Measurements from ENCODE around the gene CTLA4.

CTLA4 gene

DNA sequence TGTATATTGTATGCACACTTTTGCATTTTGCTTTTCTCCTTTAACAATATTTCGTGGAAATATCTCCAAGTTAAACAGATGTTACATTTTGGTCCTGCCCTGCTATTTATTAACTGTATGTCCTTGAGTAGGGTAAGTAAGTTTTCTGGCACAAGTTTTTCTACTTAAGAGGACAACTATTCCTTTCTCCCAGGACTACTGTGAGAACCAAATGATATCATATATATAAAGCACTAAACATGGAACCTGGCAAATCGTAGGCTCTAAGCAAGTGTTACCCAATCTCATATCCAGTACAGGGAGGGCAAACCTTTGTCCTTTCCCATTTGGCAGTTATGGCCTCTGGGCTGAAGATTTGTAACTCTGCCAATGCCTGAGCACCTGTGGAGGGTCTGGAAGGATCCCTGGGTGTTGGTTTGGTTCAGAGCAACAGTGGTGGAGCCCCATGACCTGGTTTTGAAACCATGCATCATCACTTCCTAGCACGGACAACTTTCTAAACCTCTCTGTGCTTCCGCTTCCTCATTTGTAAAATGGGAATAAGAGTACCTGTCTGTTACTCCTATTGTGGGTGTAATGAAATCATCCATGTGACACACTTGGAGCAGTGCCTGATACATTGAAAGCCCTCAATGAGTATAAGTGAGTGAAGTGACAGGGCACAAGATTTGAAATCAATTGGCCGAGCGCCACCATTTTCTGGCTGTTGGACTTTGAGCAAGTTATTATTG lies 40.7 kb downstream of the CTLA4 start:
- DNase-seq = no peak
- no peaks in the 10 kb centered on the region for H3K27me3 ChIP-seq (ENCODE audit: insufficient read depth, low read length)
- no peak overlapping the region for H3K27ac ChIP-seq (ENCODE audit: low read depth, low read length)
- H2AK5ac ChIP-seq (ENCODE audit: low read length) = no peak overlapping the region
- H3K9ac ChIP-seq (ENCODE audit: low read length) = no peak overlapping the region
- no peaks in the 10 kb centered on the region for H3K36me3 ChIP-seq (ENCODE audit: control insufficient read depth in 1 of 2, insufficient read depth in 2 of 2, low read length in 2 of 2)
- no peaks in the 10 kb centered on the region for H3K79me2 ChIP-seq (ENCODE audit: control insufficient read depth, insufficient read depth, low read length, poor library complexity)
- no peak overlapping the region for H2BK5ac ChIP-seq (ENCODE audit: low read depth, low read length, poor library complexity)
- no peak overlapping the region for H3K18ac ChIP-seq (ENCODE audit: low read length)
- H2AFZ ChIP-seq (ENCODE audit: insufficient read depth, low read length, poor library complexity) = no peak overlapping the region
- no peak overlapping the region for H3K23ac ChIP-seq (ENCODE audit: low read length)
- no peak overlapping the region for H4K8ac ChIP-seq (ENCODE audit: low read depth, low read length)
- no peak overlapping the region for H4K91ac ChIP-seq (ENCODE audit: low read depth, low read length)
- H4K12ac ChIP-seq (ENCODE audit: low read depth, low read length) = no peak overlapping the region
- H3K14ac ChIP-seq (ENCODE audit: low read length) = no peak overlapping the region
- no peaks in the 10 kb centered on the region for H3K4me1 ChIP-seq (ENCODE audit: control insufficient read depth in 1 of 2, insufficient read depth in 2 of 2, low read length in 2 of 2)
- H2BK120ac ChIP-seq (ENCODE audit: insufficient read depth, low read length, poor library complexity) = no peak overlapping the region
- whole genome bisulfite sequencing (ENCODE audit: extremely low coverage, insufficient coverage, insufficient read length) = no CpG with 5 or more reads among the region's 6 CpGs
- H3K4me3 ChIP-seq (ENCODE audit: low read depth, low read length) = no peak overlapping the region
- H3K4ac ChIP-seq (ENCODE audit: low read depth, low read length) = no peak overlapping the region
- no peak overlapping the region for H3K4me2 ChIP-seq (ENCODE audit: low read length)
- no peaks in the 10 kb centered on the region for H3K9me3 ChIP-seq (ENCODE audit: insufficient read depth, low read depth, low read length)
- H2BK12ac ChIP-seq (ENCODE audit: low read length) = no peak overlapping the region
- H3K79me1 ChIP-seq (ENCODE audit: low read length) = no peaks in the 10 kb centered on the region

GRCh38 chr2:203908797-203909185 lies 41.2 kb downstream of the CTLA4 start:
- Histone ChIP-seq H3K4me1 (ENCODE audit: control insufficient read depth in 1 of 2, insufficient read depth in 2 of 2, low read length in 2 of 2) (no peaks in the 10 kb centered on the region), H3K23ac (ENCODE audit: low read length) (no peak overlapping the region), H3K79me2 (ENCODE audit: control insufficient read depth, insufficient read depth, low read length, poor library complexity) (no peaks in the 10 kb centered on the region), H3K4me3 (ENCODE audit: low read depth, low read length) (no peak overlapping the region), H3K14ac (ENCODE audit: low read length) (no peak overlapping the region), H3K4ac (ENCODE audit: low read depth, low read length) (no peak overlapping the region), H2BK5ac (ENCODE audit: low read depth, low read length, poor library complexity) (no peak overlapping the region), H3K27ac (ENCODE audit: low read depth, low read length) (no peak overlapping the region), H3K18ac (ENCODE audit: low read length) (no peak overlapping the region), H3K79me1 (ENCODE audit: low read length) (no peaks in the 10 kb centered on the region), H3K27me3 (ENCODE audit: insufficient read depth, low read length) (no peaks in the 10 kb centered on the region), H4K12ac (ENCODE audit: low read depth, low read length) (no peak overlapping the region), H2AK5ac (ENCODE audit: low read length) (no peak overlapping the region), H2AFZ (ENCODE audit: insufficient read depth, low read length, poor library complexity) (no peak overlapping the region), H3K4me2 (ENCODE audit: low read length) (no peak overlapping the region), H3K36me3 (ENCODE audit: control insufficient read depth in 1 of 2, insufficient read depth in 2 of 2, low read length in 2 of 2) (no peaks in the 10 kb centered on the region), H4K8ac (ENCODE audit: low read depth, low read length) (no peak overlapping the region), H4K91ac (ENCODE audit: low read depth, low read length) (no peak overlapping the region), H2BK12ac (ENCODE audit: low read length) (no peak overlapping the region), H3K9me3 (ENCODE audit: insufficient read depth, low read depth, low read length) (no peaks in the 10 kb centered on the region), H3K9ac (ENCODE audit: low read length) (no peak overlapping the region), H2BK120ac (ENCODE audit: insufficient read depth, low read length, poor library complexity) (no peak overlapping the region)
- DNase-seq = no peak
- no CpG with 5 or more reads among the region's 3 CpGs for WGBS (ENCODE audit: extremely low coverage, insufficient coverage, insufficient read length)

GRCh38 chr2:203909261-203909967 lies 41.8 kb downstream of the CTLA4 start:
- H3K23ac ChIP-seq (ENCODE audit: low read length) = no peak overlapping the region
- no peak overlapping the region for H2BK12ac ChIP-seq (ENCODE audit: low read length)
- H2AFZ ChIP-seq (ENCODE audit: insufficient read depth, low read length, poor library complexity) = no peak overlapping the region
- no peak overlapping the region for H2BK120ac ChIP-seq (ENCODE audit: insufficient read depth, low read length, poor library complexity)
- no peak overlapping the region for H3K27ac ChIP-seq (ENCODE audit: low read depth, low read length)
- no peaks in the 10 kb centered on the region for H3K36me3 ChIP-seq (ENCODE audit: control insufficient read depth in 1 of 2, insufficient read depth in 2 of 2, low read length in 2 of 2)
- no peak overlapping the region for H3K9ac ChIP-seq (ENCODE audit: low read length)
- H3K4me1 ChIP-seq (ENCODE audit: control insufficient read depth in 1 of 2, insufficient read depth in 2 of 2, low read length in 2 of 2) = no peaks in the 10 kb centered on the region
- no peak overlapping the region for H3K14ac ChIP-seq (ENCODE audit: low read length)
- no peak overlapping the region for H3K4me3 ChIP-seq (ENCODE audit: low read depth, low read length)
- H3K4ac ChIP-seq (ENCODE audit: low read depth, low read length) = no peak overlapping the region
- H2AK5ac ChIP-seq (ENCODE audit: low read length) = no peak overlapping the region
- no peaks in the 10 kb centered on the region for H3K79me2 ChIP-seq (ENCODE audit: control insufficient read depth, insufficient read depth, low read length, poor library complexity)
- no peak overlapping the region for H2BK5ac ChIP-seq (ENCODE audit: low read depth, low read length, poor library complexity)
- H4K8ac ChIP-seq (ENCODE audit: low read depth, low read length) = no peak overlapping the region
- WGBS (ENCODE audit: extremely low coverage, insufficient coverage, insufficient read length) = no CpG with 5 or more reads among the region's 8 CpGs
- peak in 1 of 2 donors; percentile 70 for DNase-seq
- no peaks in the 10 kb centered on the region for H3K9me3 ChIP-seq (ENCODE audit: insufficient read depth, low read depth, low read length)
- no peak overlapping the region for H3K4me2 ChIP-seq (ENCODE audit: low read length)
- H3K79me1 ChIP-seq (ENCODE audit: low read length) = no peaks in the 10 kb centered on the region
- H4K91ac ChIP-seq (ENCODE audit: low read depth, low read length) = no peak overlapping the region
- no peak overlapping the region for H3K18ac ChIP-seq (ENCODE audit: low read length)
- H3K27me3 ChIP-seq (ENCODE audit: insufficient read depth, low read length) = no peaks in the 10 kb centered on the region
- no peak overlapping the region for H4K12ac ChIP-seq (ENCODE audit: low read depth, low read length)

DNA sequence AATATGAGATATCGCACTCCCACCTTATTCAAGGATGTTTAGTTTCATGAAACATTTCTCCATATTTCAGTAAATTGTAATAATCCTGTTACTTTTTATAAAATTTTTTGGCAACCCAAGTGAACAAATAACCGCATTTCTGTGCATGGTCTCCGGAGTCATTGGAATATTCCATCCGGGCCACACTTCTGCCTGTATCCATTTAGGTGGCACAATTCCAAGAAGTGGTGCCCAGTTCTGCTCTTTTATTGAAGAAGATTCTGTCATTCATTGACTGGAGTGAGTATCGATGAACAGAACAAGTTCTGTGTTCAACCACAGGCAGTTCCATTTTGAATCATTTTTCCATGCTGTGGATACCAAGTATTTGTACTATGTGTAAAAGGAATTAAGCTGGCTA lies 42.4 kb downstream of the CTLA4 start:
- Histone ChIP-seq H3K14ac (ENCODE audit: low read length) (no peak overlapping the region), H2BK12ac (ENCODE audit: low read length) (no peak overlapping the region), H3K27me3 (ENCODE audit: insufficient read depth, low read length) (no peaks in the 10 kb centered on the region), H3K27ac (ENCODE audit: low read depth, low read length) (no peak overlapping the region), H3K18ac (ENCODE audit: low read length) (no peak overlapping the region), H3K9me3 (ENCODE audit: insufficient read depth, low read depth, low read length) (no peaks in the 10 kb centered on the region), H3K9ac (ENCODE audit: low read length) (no peak overlapping the region), H4K91ac (ENCODE audit: low read depth, low read length) (no peak overlapping the region), H2BK5ac (ENCODE audit: low read depth, low read length, poor library complexity) (no peak overlapping the region), H3K23ac (ENCODE audit: low read length) (no peak overlapping the region), H4K8ac (ENCODE audit: low read depth, low read length) (no peak overlapping the region), H2AK5ac (ENCODE audit: low read length) (no peak overlapping the region), H2BK120ac (ENCODE audit: insufficient read depth, low read length, poor library complexity) (no peak overlapping the region), H3K79me1 (ENCODE audit: low read length) (no peaks in the 10 kb centered on the region), H3K79me2 (ENCODE audit: control insufficient read depth, insufficient read depth, low read length, poor library complexity) (no peaks in the 10 kb centered on the region), H3K4me2 (ENCODE audit: low read length) (no peak overlapping the region), H3K4me1 (ENCODE audit: control insufficient read depth in 1 of 2, insufficient read depth in 2 of 2, low read length in 2 of 2) (no peaks in the 10 kb centered on the region), H2AFZ (ENCODE audit: insufficient read depth, low read length, poor library complexity) (no peak overlapping the region), H4K12ac (ENCODE audit: low read depth, low read length) (no peak overlapping the region), H3K36me3 (ENCODE audit: control insufficient read depth in 1 of 2, insufficient read depth in 2 of 2, low read length in 2 of 2) (no peaks in the 10 kb centered on the region), H3K4ac (ENCODE audit: low read depth, low read length) (no peak overlapping the region), H3K4me3 (ENCODE audit: low read depth, low read length) (no peak overlapping the region)
- DNase-seq = no peak
- WGBS (ENCODE audit: extremely low coverage, insufficient coverage, insufficient read length) = no CpG with 5 or more reads among the region's 5 CpGs

All from trophoblast cell (in vitro differentiated cells and primary cell).